Retinal pigment epithelial cell (primary cell): Measurements from ENCODE around the gene CYTH4.

Experiments used
- DNase-seq: peaks from one replicate; pipeline ENCODE4 v3.0.0-alpha.2; 2010; ENCODE audit warnings: low read depth
- H3K4me3 ChIP-seq: 2 replicates; pipeline ENCODE4 v1.5.1; 2011; ENCODE audit warnings: mild to moderate bottlenecking, low read length, control low read depth, moderate library complexity
- CTCF ChIP-seq: conservative IDR thresholded peaks from 2 replicates; pipeline ENCODE4 v1.5.1; 2011; ENCODE audit warnings: low read depth, low read length, control low read depth, inconsistent platforms

CYTH4 gene

GRCh38 chr22:37356922-37357321 is 74.6 kb downstream of the CYTH4 start:
- no peak overlapping the region for H3K4me3 ChIP-seq
- DNase-seq = no peak
- TF ChIP-seq CTCF = no peak

DNA sequence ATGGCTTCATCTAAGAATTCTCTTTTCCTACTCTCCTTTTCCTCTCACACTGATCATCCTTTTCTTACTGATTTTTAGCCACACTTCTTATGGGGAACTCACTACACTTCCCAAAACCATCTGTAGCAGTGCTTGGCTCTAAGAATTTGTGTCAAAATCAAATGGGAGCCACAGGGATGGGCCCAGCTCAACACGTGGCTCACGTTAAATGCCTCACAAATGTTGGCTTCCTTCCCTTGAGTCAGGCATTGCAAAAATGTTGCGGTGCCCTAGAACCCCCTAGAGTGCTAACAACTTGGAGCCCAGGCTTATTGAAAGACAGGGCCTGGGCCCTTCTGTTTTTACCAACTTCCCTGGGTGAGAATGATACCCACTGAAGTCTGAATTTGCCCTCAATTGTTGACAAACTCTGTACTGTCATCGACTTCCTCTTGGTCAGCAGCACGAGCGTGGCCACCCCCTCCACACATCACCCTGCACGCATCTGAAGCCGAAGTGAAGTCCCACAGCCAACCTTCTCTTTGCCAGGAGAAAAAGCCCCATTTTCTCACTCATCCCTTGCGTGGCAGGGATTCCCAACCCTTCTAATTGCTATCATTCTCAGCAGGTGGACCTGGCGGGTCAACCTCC is 75.3 kb downstream of the CYTH4 start:
- no peak for TF ChIP-seq CTCF

GRCh38 chr22:37358386-37358785 is 76.1 kb downstream of the CYTH4 start:
- DNase-seq = no peak
- TF ChIP-seq CTCF = no peak
- no peak overlapping the region for H3K4me3 ChIP-seq

More for the DNA sequence above, 75.3 kb downstream of the CYTH4 start:
- H3K4me3 ChIP-seq = no peak overlapping the region
- DNase-seq = no peak

- no peak for TF ChIP-seq CTCF
- no peak for DNase-seq
- H3K4me3 ChIP-seq = no peak overlapping the region
Observed at GRCh38 chr22:37358917-37359316, 76.6 kb downstream of the CYTH4 start.

DNA sequence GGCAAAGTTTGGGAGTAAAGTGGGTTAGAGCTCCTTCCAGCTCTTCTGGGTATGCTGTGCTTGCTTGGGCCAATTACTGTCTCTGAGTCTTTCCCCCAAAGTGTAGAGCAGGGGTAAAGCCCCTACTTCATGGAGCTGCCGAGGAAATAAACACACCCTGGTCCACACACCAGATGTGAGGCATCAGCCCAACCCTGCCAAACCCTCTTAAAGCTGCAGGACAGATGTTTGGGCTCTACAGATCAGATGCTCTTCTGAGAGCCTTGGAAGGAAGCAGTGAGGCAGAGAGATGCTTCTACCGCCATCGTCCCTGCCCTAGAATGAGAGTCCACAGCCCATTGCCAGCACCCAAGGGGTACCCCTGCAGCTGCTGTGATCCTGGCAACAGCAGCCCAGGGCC is 80.3 kb downstream of the CYTH4 start:
- no peak for TF ChIP-seq CTCF
- H3K4me3 ChIP-seq = no peak overlapping the region
- no peak for DNase-seq

DNA sequence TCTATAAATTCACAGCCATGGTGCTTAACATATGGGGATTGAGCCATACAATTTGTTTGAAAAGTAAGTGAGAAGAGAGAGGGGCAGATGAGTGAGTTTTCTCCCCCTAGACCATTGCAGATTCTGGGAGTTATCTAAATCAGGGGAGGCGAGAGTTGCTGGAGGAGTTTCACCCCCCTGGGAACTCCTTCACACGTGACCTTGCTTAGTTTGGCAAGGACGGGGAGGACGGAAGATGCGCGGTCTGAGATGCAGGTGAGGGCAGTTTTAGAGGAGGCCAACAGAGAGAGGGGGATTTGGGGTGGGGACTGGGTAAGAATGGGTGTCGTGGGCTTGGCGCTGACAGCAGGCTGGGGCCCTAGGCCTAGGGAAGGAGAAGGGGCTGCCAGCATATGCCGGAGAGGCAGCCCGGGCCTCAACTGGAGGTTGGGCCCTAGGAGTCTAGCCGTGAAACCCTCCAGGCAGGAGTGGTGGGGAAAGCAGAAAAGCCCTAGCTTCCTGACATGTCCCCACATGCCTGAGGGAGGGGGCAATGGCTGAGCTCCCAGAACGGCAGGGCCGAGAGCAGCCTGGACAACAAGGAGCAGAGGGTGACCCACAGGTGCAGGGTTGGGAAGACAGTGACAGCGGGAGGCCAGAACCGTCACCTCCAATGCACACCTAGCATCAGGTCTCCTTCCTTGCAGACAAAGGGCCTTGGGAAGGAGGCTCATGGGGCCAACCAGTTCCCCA is 81.1 kb downstream of the CYTH4 start:
- H3K4me3 ChIP-seq = no peak overlapping the region
- no peak for TF ChIP-seq CTCF
- no peak for DNase-seq
